GM15510 (cell line): ENCODE measurements around the gene TBCC.

ENCODE experiments used
- POLR2A ChIP-seq: IDR thresholded peaks from 3 replicates; pipeline ENCODE4 v1.6.1; 2011; ENCODE audit warnings: borderline replicate concordance; ENCODE audit not compliant: insufficient read length; ENCODE audit errors: extremely low read depth

Gene TBCC

DNA sequence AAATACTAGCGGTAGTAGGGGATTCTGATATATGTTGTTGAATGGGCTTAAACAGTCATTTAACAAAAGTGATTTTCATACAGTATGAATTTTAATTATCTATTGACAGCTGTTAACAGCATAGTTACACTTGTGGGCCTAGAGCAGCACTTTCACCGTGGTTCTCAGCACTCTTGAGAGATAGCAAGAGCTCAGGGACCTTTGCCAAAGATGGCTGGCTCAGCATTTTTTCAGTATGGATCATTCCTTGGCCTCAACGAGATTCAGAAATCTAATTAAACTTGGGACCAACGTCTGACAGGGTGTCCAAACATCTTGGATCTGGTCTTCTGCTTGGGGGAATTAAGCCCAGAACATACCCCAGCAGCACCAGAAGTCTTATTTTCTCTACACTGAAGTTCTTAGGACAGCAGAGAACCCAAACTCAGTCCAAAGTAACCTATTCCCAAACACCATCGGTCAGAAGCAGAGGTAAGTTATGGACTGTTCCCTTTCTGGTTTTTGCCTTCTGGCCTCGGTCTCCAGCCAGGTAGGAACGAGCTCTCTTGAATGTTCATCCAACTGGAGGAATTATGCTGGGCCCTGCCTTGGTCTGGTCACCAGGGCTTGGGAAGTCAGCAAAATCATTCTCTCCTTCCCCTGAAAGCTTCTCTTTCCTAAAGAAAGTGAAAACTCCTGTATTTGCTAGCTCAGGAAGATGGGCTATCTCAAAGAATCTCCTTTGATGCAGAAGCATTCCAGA is 49.2 kb downstream of the TBCC start:
- no peak for TF ChIP-seq POLR2A

DNA sequence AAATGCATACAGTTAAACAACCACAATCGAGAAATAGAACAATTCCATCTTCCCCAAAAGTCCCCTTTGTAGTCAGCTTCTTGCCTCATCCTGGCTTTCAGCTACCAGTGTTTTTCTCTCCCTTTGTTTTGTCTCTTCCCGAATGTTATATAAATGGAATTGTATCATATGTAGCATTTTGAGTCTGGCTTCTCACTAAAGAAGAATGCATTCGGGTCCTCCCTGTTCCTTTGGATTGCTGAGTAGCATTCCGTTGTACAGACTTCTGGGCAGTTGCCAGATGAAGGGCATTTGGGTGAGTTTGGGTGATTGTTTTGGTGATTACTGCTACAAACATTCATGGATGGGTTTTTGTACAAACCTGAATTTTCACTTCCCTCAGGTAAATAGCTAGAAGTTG is 51.3 kb downstream of the TBCC start:
- no peak for TF ChIP-seq POLR2A
